GM12873 (cell line): Measurements from ENCODE around the gene CCNB1.

Experiments
- CTCF ChIP-seq: IDR thresholded peaks from 2 replicates; pipeline ENCODE4 v1.5.1; 2012; ENCODE audit warnings: low read depth, mild to moderate bottlenecking, moderate library complexity, low read length, control low read depth; ENCODE audit not compliant: insufficient read depth; ENCODE audit errors: missing control alignments

CCNB1 gene

GRCh38 chr5:69166686-69167492 lies at the start of gene CCNB1:
Gene CCNB1 (plus strand): TSS chr5:69167150. CDS start chr5:69167263, 113 bp downstream.
- no peak for TF ChIP-seq CTCF

- TF ChIP-seq CTCF, result no peak
Measured at GRCh38 chr5:69129413-69129812, 37.5 kb upstream of the CCNB1 start.

- TF ChIP-seq CTCF, result no peak
Measured at GRCh38 chr5:69130241-69130640, 36.7 kb upstream of the CCNB1 start.

GRCh38 chr5:69131304-69131703 lies 35.6 kb upstream of the CCNB1 start:
- no peak for TF ChIP-seq CTCF

- no peak for TF ChIP-seq CTCF
Measured at GRCh38 chr5:69134126-69134525, 32.8 kb upstream of the CCNB1 start.

GRCh38 chr5:69136293-69136692 lies 30.7 kb upstream of the CCNB1 start:
- TF ChIP-seq CTCF, result no peak

GRCh38 chr5:69137807-69138206 lies 29.1 kb upstream of the CCNB1 start:
- no peak for TF ChIP-seq CTCF
